HG02642 (cell line): Measurements from ENCODE around the gene PEX10.

Experiments
- ATAC-seq: cut with Tn5 transposase; IDR thresholded peaks from one replicate; pipeline ENCODE4 v1.9.1; 2021; ENCODE audit warnings: mild to moderate bottlenecking; ENCODE audit not compliant: unreplicated experiment, poor library complexity

Gene PEX10

GRCh38 chr1:2391931-2392509, 20.3 kb downstream of the PEX10 start:
- peak; percentile 25 for ATAC-seq

DNA sequence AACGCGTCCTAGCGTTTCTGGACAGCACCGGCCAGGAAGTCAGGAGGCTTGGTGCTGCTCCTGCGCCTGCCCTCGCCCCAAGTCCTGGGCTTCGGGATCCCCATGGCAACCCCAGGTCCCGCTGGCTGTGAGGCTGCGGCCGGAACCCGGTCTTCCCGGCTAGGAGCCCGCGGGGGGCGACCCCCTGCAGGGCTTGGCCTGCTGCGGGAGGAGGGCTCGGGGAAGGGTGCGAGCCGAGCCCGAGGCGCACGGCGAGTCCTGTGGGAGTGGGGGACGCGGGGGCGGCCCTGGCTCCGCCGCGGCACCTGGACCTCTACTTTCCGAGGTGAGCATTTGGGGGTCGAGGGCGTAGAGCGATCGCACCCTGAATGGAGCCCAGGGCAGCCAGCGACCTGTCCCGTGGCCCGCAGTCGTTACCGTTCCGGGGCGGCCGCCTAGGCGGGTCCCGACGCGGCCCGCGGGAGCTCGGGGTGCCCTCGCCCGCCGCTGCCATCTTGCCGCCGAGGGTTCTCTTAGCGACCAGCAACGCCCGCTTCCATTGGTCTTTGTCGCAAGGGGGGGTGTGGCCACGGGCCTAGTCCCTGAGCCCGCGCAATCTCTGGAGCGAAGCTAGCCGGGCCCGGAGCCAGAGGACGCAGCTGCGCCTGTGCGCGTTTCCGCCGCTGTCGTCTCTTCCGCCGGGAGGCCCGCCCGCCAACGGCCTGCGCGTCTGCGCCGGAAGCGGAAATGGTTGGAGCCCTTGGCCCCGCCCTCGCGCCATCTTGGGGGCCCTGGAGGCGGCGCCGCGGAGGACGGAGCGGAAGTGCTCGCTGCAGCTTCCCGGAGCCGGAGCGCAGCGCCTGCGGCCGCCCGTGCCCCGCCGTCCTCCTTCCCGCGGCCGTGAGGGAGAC, 21.1 kb downstream of the PEX10 start, which contains the start of the genes MORN1 and RER1:
MORN1 (minus strand) TSS at position 514 of the 890 bp plus-strand sequence; CDS start at position 493, 21 bp downstream.
RER1 (plus strand) TSS at position 801 of the 890 bp plus-strand sequence. CDS start 3,950 bp downstream, outside the sequence.
- ATAC-seq: peak; percentile 91

DNA sequence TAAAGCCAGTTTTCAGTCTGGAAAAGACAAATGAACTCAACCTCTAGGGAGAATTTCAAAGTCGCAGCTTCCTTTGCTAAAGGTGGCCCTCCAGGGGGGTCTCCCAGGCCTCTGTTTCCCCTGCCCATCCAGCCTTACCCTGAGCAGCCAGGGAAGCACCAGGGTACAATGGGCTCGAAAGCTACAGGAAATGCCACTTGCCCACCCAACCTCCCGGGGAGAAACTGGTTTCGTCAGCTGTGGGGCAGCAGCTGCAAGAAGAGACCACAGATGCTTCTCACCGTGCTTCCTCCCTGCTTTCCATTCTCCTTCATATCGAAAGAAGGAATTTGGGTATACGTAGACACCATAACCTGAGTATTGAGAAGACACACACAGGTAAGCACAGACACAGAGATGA, 22.7 kb downstream of the PEX10 start:
- no peak for ATAC-seq

DNA sequence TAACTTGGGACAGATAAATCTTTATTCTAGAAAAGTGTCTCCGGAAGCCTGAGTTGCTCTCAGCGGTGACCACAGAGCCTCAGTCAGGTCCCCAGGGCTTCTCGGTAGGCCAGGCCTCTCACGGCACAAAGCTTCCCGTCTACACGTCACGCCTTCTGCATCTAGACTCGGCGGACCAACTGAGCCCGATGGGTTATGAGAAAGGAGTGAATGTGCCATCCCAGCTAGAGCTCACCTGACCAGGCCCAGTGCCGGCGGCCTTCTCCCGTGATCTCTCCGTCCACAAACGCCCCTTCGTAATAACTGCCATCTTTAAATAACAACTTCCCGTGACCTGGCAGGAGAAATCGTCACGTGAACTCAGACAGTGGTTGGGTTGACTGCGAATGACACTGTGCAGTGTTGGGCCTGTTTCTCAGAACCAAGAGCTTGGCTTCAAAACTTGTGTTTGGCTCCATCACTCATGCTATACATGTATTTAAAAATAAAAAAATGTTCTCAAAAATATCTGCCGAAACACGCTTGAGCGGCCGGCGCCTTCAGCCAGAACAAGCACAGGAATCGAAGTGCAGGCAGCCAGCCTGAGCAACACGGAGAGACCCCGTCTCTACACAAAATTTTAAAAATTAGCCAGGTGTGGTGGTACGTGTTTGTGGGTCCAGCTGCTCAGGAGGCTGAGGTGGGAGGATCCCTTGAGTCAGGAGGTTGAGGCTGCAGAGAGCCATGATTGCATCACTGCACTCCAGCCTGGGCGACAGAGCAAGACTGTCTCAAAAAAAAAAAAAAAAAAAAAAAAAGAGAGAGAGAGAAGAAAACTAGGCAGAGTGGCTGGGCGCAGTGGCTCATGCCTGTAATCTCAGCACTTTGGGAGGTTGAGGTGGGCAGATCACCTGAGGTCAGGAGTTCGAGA, 24.1 kb downstream of the PEX10 start:
- ATAC-seq: no peak

- ATAC-seq: no peak
These were observed 25.4 kb downstream of the PEX10 start for GRCh38 chr1:2386636-2387611.

- ATAC-seq: no peak
These were observed 26.6 kb downstream of the PEX10 start for GRCh38 chr1:2385606-2386280.

- no peak for ATAC-seq
These were observed 27.4 kb downstream of the PEX10 start for GRCh38 chr1:2384941-2385481.

DNA sequence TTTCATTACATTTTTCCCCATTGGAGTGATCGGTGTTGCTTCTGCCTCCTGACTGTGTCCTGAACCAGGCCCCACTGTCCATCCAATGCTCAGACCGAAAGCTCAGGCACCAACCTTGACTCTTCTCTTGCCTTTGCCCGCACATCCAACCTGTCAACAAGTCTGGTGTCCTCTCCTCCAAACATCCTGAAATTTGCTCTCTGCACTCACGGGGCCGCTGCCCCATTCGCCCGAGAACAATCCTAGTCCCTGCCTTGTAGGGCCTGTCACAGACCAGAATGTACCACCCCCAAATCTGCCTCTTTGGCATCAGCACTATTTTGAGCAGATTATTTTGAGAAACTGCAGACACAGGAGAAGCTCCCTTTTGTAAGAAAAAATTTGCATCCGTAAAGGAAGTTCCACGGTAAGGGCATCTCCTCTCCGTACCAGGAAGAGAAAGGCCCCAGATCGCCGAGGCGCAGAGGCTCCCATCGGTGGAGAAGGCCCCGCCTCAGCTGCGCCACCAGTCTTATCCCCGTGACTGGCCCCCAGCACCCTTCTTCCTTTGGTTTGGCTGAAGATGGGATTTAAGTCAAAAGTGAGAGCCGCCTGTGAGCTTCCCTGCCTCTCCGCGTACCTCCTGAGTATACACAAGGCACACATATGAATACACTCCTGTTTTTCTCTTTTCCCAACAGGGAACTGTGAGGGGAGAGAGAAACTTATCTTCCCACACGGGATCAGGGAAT, 28.1 kb downstream of the PEX10 start:
- no peak for ATAC-seq

DNA sequence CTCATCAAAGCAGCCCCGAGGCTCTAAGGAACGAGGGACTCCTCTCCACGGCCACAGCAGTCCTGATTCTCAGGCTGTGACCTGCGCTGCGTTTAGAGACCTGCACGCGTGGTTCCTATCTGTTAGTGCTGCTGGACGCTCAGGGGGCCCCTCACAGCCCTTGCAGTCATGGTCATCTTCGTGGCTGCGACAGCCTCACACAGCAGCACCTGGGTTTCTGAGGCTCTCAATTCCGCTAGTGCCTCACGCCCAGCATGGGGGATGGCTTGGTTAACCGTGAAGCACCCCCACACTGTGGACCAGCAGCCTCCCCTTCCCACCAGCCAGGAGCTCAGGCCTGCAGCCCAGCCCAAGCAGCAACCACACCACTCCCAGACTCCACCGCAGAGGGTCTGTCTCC, 28.8 kb downstream of the PEX10 start:
- no peak for ATAC-seq

DNA sequence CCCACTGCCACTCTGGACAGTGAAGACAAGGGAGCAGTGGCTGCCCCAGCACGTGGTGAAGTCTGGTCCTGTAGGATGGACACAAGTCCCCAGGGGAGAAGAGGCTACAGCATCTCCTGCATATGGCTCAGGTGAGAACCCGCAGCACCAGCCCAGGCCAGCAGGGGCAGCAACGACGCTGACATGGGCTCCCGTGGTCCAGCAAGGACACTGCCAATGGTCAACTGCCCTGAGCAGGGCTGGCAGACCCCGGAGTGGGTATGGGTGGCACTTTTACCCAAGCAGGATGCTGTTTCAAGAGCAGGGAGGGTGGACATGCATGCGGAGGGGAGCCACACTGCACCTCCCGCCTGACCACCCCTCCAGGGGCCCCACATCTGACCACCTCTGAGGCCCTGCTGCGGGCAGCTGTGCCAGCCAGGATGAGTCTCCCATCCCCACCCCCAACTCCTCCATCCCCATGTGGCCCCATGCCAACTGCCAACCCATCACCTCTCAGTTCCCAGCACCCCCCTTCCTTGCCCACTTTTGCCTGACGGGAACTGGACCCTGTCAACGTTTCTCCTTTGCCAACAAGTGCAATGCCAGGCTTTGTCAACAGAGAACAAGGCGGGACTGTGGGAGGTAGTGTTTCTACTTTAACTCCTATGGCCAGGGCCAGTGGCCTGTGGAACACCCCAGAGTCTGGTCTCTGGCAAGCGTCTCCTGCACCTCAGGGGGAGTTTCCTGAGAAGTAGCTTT, 29.6 kb downstream of the PEX10 start:
- no peak for ATAC-seq

- ATAC-seq: peak; percentile 49
These were observed 30.4 kb downstream of the PEX10 start for GRCh38 chr1:2381741-2382620.

DNA sequence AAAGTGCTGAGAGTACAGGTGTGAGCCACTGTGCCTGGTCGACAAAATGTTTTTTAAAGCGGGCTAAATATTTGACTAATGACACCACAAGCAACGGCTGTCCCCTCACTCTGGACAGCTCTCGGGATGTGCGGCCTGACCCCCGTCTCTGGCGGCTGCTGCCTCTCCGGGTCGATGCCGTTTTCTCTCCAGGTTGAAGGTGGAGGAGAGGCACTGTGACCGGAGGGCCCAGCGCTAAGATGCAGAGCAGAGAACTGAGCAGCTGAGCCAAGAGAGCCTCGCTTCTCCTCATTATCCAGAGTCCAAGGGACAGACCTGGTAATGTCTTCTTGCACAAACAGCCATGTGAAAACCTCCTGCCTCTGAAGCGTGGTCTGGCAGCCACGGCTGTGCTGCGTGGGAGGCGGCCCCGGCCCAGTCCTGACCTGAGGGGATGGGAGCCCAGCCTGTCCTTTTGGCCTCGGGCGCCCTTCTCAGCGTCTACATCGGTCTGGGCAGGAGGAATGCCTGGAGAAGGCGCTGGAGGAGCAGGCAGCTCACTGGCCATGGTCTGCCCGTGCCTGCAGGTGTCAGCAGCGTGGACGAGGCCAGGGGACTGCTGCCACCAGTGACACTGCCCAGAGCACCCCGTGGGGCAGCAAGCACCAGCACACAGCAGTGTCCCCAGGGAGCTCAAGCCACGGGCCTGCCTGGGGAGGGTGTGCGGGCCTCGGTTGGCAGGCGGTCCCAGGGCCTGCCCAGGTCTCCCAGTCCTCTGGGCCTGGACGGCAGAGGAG, 31.4 kb downstream of the PEX10 start:
- no peak for ATAC-seq

GRCh38 chr1:2379733-2380404, 32.5 kb downstream of the PEX10 start:
- ATAC-seq: no peak

DNA sequence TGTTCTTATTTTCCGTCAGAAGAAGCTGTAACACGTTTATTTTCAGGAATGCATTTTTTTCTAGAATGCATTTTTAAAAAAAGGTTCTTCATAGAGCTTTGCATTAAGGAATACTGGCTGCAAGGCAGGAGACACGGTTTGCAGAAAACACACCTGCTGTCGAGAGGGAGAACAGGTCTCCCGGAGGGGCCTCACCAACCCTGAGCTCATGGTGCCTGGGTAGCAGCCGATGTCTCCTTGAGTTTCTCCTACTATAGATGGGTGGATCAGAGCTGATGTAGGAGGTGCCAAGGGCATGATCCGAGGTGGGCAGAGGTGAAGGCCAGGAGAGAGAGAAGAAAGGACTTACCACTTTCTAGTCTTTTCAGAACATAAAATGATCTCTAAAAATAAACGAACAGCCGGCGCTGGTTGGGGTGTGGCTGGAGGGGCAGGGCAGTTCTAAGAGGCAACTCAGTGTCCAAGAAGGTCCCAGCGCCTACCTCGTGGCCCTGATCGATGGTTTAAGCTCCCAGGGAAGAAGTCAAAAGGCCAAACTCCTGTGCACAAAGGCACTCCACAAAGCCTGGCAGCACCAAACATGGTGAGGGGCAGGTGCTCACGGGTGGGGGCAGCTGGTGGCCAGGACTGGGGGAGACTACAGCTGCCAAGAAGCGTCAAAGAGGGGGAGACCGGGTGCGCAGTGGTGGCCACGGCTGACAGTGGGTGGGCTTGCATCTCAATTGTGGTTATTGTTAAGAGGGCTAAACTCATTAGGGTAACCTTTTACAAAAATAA, 33.2 kb downstream of the PEX10 start:
- no peak for ATAC-seq
